COLO668 (cell line): Measurements from ENCODE around the gene PPP1R36.
"Not testable (repeated sequence)": the region's sequence is repeated elsewhere in the genome, so short reads cannot be mapped to it uniquely, and the experiment has no call there.

Experiments used
- DNase-seq: peaks from one replicate; lab custom pipeline; 2025; ENCODE audit not compliant: unreplicated experiment; lab: John Stamatoyannopoulos, UW

Gene PPP1R36

DNA sequence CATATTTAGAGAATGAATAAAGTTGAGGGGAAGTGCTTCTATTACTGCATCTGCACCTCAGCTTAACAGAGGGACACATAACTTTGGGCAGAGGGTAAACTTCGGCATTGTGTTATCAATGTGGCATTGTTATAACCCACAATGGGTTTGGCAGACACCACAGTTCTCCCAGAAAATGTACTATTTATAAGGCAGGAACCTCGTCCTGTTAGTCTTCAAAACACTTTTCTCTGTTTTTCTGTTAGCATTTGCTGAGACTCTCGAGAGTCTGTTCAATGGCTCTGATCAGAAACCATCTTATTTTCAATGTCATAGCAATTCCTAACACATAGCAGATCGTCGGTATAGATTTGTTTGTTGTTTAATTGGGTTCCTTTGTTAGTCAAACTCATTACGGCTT, 13.9 kb downstream of the PPP1R36 start:
- no peak for DNase-seq

DNA sequence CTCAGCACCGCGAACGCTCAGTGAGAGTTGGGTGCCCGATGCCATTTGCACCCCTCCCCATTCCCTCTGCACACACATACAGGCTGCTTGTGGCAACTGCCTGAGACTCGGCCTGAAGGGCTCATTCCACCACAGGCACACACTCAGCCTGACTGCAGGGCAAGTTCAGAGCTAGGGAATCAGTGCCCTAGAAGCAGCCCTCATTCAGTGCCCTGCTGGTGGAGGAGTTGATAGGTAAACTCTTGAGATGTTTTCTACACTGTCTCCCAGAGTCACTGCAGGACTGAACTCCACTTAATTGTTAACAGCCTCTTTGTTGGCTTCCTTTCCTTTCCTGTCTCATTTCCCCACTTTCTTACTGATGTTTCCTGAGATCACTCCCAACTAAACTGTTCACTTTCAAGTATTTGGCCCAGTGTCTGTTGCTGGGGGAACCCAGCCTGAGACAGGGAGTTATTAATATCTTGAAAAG, 16.9 kb downstream of the PPP1R36 start:
- DNase-seq = no peak

DNA sequence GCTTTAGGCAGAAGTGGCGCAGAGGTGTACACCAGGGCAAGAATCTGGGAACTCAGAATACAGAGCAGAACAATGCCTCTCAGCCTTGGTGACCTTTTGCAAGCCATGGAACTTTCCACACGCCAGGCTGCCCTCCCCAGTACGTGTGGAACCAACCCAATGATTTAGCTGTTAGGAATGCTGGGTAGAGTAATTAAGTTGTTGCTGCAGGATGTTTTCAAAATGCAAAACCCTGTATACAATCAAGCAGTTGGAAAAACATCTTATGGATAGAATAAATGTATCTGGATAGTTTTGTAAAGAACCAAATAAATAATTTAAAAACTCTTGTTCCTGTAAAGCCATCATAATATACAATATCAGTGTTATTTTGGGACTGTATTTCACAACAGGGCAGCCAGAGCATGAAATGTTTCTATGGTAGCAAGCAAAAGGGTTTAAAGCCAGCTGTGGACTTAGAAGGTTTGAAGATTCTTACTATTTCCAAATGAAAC, 19.4 kb downstream of the PPP1R36 start:
- no peak for DNase-seq

DNA sequence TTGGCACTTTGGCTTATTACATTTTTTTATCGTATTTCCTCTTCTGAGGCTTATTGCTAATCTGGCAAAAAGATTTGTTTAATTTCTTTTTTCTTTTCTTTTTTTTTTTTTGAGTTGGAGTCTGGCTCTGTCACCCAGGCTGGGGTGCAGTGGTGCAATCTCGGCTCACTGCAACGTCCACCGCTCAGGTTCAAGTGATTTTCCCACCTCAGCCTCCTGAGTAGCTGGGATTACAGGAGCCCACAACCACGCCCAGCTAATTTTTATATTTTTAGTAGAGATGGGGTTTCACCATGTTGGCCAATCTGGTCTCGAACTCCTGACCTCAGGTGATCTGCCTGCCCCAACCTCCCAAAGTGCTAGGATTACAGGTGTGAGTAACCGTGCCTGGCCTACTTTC, 19.9 kb downstream of the PPP1R36 start:
- DNase-seq = not testable (repeated sequence)

DNA sequence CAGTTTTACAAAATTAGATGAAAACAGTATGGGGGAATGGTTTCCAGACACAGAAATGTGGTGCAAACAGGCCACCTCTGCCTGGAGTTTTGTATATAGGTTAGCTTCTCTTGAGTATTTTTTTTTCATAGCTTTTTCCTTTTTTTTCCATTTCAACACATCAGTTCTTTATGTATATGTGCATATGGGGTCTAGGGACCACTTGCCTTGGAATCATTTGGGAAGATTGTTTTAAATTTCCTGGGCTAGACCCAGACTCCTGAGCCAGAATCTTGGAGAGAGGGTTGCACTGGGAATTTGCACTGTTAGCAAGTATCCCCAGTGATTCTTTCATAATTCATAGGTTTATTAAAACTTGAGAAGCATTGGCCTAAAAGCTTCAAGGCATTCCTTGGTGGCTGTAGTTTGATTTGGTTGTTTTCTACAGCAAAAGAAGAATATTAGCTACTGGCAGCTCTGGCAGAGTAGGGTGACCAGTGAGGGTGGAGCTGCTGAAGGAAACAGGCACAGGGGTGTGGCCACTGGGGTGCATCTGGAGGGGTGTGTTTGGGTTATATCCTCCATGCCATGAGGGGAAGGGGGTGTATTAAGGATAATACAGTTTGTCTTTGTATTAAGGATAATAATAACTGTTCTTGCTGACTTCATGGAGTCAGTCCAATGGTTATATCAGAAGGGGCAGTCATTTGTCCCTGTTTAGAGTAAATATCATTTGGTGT, 22.8 kb downstream of the PPP1R36 start:
- no peak for DNase-seq

DNA sequence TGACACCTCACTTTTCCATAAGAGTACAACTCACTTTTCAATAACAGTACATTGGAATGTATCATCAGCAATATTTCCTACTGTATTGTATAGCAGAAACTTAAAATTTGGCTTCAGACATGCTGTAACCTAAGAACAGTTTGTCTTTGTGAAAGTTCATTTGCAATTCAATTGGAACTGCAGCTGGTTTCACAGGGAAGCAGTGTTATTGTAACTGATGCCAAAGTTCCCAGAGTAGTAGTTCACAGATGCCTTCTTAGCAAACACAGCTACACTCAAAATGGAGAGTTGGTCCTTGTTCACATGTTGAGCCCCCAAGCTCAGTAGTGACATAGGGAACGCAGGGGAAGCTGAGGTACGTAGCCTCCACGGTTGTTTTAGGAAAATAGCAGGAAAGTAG, 23.3 kb downstream of the PPP1R36 start:
- no peak for DNase-seq

DNA sequence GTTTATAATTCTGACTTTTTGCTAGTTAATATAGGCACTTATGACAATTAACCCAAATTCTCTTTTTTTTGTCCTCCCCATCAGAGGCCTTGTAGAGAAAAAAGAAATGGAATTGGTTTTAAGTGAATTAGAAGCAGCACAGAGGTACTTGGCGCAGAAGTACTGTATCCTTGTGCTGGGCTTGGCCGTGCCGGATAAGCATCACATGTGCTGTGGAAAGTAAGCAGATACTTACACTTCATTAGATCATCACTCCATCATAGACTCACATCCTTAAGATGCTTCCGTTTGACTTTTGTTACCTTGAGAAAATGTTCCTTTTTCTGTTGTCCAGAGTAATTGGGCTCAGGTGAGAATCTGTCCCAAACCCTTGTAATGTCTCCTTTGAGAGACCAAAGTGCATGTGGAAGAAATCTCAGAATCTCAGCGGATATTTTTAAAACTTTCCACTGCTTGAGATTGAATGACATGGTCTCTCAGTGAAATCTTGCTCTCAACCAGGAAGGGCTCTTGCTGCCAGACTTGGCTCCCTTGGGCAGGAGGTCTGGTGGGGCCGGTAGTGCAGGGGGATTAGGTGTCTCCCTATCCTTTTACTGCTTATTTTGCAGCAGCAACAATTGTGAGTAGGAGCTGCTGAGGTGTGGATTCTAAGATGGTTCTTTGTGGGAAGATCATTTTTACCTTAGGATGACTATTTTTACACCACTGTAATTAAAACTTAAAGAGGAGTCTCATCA, 24.8 kb downstream of the PPP1R36 start:
- no peak for DNase-seq

DNA sequence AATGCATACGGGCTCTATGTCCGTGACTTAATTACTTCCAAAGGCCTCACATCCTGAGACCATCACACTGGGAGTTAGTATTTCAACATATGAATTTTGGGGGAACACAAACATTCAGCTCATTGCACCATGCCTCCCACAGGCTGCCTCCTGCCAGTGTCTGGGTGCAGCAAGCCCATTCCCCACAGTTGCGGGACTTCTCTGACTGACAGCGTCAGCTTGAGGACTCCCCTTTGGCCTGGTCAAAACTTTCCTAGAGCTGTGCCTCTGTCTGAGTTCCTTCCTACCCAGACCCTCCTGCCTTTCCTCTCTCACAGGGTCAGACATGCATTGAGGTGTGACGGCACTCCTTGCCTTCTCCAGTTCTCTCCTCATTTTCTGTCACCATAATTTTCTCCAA, 27.4 kb downstream of the PPP1R36 start:
- DNase-seq = no peak

DNA sequence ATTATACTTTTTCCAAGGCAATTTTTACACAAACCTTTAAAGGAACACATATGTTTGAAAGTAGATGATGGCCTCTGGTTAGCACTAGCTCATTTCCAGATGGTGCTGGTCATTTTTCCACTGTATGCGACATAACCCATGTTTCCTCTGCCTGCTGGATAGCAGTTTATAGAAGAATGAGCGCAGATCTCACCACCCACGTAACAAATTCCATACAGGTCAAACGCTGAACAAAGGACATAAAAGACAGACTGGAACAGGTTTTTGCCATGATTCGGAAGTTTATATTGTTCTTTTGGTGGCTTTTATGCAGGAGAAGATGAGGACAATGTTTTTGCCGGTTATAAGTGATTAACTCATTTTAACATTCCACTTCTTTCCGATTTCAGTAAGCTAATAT, 30.7 kb downstream of the PPP1R36 start:
- DNase-seq = no peak

DNA sequence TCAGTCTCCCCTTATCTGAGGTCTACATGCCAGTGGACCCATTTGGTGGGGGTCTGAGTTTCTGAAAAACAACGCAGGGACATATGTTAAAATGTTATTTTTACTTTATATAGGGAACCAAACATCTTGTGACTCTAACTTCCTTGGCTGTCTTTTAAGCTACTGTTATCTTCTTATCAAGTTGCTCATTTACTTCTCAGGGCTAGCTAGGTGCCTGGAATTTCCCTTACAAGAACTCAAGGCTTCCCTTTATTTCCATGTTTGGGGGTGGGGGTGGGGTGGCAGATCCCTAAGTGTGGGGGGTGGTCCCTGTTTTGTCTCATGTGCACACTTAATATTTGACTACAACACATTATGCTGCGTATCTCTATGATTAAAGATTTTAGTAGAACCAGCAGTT, 31.6 kb downstream of the PPP1R36 start:
- no peak for DNase-seq

DNA sequence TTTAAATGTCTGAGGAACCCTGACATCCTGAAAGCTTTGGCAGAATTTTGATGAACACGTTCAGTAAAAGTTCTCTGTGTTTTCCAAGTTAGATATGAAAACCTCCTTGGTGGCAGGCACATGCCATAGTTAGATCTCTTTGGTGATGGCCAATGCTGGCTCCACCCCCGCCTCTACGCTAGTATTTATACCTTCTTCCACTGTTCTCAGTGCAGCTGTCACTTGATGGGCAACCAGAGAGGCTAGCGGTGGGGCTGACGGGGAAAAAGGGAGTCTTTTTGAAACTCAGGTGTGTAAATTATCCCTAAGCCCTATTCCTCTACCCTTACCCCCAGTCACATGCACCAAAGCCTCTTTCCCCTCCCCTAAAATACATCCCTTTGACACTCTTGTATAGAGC, 32.1 kb downstream of the PPP1R36 start:
- no peak for DNase-seq

DNA sequence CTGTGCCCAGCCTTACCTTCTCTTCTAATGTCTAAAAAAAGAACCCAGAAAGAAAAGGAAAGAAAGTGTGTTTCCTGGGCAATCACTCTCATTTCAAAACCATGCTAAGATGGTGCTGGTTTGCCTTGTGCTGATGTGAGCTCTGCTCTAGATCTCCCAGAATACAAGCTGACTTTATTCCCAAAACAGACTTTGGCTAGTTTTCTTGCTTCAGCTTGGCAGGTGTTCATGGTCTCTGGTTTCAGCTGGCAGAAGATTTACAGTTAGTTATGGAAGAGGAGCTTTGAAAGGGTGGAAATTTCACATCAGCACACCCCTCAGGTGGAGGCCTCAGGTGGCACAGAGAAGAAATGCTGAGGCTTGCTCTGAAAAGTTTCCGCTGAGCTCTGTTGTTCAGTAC, 34.4 kb downstream of the PPP1R36 start:
- DNase-seq = no peak

DNA sequence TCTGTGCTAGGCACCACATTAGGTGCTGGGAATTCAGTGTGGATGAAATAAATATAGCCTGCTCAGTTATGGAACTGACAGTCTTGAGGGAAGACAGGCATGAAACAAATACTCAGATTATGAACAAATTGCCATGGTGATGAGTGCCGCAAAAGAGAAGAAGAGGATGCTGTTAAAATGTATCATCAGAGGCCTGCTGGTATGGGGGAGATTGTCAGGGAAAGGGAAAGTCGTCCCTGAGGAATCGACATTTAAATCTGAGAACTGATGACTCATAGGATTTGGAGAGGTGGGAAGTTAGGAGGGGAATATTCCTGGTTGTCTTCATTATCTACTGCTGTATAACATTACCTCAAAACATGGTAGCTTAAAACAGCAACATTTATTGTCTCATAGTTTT, 42.0 kb downstream of the PPP1R36 start:
- no peak for DNase-seq

DNA sequence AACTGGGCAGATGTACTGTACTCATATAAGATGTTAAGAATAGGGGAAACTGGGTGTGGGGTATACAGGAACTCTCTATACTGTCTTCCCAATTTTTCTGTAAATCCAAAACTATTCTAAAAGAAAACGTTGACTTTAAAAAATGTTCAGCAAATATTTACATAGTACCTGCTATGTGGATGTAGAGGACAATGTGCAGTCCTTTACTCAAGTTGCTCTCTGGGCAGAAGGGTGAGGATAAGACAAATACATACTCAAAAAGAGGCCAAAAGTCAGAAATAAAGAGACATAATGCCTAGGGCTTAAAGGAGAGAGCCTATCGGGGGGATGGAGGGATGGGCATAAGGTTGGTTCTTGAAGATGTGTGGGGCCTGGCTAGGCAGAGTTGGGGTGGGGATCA, 44.7 kb downstream of the PPP1R36 start:
- DNase-seq = no peak

DNA sequence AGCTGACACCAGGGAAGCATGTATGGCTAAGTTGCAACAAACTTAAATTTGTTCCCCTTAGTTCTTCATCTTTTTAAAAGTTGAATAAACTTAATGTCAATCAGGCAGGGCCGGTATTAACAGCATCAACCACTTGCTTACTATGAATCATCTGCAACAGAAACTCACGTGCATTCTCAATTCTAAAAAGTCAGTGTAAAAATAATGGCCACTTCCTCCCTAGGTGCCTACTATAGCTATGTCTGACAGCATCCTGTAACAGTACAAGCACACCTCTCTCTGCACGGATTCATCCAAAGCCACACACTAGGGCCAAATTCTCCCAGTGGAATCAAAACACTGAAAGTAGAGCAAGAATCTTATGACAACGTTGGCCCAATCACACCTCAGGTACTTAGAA, 48.6 kb downstream of the PPP1R36 start:
- DNase-seq = no peak

DNA sequence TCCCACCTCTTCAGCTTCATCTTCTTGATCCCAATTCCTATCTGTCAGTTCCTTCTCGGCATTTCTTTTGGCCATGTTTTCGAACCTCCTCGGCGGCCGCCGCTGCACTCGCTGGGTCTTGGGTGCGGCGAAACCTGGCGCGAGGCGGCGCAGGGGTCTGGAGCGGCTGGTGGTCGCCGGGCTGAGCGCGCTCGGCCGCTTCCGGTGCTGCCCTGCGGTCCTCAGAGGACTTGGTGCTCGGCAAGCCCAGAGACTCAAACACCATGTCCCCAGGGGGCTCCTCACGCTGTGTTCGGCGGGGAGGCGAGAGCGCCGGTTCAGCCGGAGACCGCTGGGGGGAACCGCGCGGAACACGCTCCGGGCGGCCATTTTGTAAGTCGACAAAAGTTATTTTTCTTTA, 51.8 kb downstream of the PPP1R36 start:
- no peak for DNase-seq

DNA sequence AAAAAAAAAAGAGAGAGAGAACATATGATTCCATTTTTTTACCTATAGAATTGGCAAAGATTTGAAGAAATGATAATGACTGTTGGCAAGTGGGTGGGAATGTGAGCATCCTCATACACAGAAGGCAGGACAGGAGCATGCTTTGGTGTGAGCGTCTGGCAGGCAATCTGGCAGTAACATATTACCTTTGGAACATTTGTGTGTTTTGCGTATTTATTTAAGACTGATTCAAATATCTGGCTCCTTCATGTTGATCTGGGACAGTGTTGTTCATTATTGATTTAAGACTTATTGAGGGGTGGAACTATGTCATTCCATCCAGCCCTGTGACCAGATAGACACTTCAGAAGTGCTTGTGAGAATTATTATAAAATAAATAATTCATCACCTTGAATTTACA, 53.1 kb downstream of the PPP1R36 start:
- DNase-seq = no peak

DNA sequence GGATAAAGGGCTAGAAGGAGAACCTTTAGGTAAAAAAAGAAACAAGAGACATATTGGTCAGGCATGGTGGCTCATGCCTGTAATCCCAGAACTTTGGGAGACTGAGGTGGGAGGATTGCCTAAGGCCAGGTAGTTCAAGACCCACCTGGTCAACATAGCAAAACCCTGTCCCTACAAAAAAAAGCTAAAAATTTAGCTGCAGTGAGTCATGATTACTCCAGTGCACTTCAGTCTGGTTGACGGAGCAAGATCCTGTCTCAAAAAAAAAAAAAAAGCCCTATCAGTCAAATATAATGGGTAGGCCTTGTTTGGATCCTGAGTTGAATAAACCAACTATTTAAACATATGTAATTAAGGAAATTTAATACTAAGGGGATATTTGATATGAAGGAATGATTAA, 54.2 kb downstream of the PPP1R36 start:
- no peak for DNase-seq

DNA sequence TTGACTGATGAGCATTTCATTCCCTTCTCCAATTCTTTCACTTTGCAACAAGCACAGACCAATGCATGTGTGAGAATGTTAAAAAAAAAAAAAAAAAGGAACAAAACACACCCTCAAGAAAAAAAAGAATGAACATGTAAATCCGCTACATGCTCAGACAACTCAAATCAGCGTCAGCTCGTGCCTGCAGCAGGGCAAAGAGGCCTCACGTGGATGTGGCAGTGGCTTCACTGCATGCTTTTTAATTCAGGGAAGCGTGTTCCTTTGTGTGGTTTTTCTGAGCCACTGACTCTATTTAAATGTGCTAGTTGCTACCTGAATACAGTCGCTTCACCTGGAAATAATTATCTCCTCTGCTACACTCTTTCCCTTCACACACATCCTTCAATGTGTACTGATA, 55.1 kb downstream of the PPP1R36 start:
- peak; percentile 36 for DNase-seq

DNA sequence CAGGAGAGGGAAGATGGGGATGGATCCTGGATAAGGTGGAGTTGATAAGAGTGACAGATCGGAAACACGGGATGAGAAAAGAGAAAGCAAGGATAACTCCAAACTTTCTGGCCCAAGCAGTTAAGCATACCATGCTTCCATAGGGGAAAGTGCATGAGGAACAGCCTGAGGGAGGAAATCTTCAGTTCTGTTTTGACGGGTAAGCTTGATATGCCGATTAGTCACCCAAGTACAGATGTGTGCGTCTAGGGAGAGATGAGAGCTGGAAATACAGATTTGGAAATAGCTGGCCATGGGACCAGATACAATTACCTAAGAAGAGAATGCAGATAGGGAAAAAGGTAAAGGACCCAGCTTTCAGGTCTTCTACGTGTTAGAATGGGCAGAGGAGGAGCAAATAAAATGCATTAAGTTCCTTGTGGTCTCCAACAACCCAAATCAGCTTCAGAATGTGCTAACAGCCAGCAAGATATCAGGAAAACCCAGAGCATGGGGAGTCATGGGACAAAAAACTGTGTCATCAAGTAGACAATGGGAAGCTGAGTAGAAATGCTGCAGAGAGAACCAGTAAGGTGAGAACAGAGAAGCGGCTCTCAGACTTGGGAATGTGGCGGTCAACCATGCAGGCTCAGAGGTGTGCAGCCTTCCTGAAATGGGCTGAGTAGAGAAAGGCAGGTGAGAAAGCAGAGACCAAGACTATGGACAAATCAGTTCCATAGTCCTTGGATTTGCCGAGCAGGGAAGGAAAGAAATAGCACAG, 56.3 kb downstream of the PPP1R36 start:
- DNase-seq = no peak

DNA sequence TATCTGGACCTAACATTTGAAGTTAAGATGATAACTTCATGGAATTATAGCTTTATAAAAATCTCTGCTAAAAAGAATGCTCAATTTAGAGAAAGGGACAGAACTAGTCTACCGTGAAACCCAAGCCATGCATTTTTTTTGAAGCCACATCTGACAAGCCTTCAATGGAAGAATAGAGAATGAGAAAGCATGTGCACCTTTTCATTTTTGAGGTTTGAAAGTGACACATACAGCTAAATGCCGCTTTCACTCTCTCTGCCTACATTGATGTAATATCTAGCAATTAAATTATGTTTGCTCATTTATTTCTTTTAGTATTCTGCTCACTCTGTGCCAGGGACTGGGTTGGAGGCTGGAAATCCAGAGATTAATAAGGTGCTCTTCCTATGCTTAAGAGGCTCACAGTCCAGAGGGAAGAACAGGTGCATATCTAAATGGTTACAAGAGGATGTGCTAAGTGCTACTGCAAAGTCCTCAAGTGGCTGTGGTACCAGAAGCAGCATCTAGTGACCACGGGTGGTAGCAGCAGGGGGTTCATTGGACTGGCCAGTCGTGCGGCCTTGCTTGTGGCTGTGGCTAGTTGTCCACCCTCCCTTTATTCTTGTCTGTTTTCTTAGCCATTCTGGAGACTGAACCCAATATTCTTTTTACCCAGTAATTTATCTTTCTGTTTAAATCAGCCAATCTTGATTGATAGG, 60.4 kb downstream of the PPP1R36 start:
- DNase-seq = no peak
